Fibroblast of villous mesenchyme (primary cell): ENCODE measurements around the gene MBNL3. TPM values are rescaled to one million over a fixed set of nuclear protein-coding genes. Genes with fewer than 3 reads are reported as not detected.

Source experiments
- DNase-seq: peaks from one replicate; pipeline ENCODE4 v3.0.0-alpha.2; 2010; ENCODE audit warnings: low read depth
- H3K4me3 ChIP-seq: 2 replicates; pipeline ENCODE4 v1.5.1; 2011; ENCODE audit warnings: low read depth, mild to moderate bottlenecking, low read length
- CTCF ChIP-seq: IDR thresholded peaks from 2 replicates; pipeline ENCODE4 v1.5.1; 2012; ENCODE audit warnings: low read depth, mild to moderate bottlenecking, low read length; ENCODE audit not compliant: insufficient read depth
- total RNA-seq: library from RNA; depleted of rRNA; stranded (reverse); fragments of >200 nt; gene quantifications from 2 replicates; pipeline ENCODE4 v1.2.3, GENCODE V29; 2012

MBNL3 gene
- 3.9 and 4.3 TPM in 2 replicates for total RNA-seq

GRCh38 chrX:132488819-132489577, at the start of gene MBNL3:
MBNL3 (minus strand) TSS chrX:132489038; CDS start chrX:132439611, 49,427 bp downstream.
- no peak for TF ChIP-seq CTCF
- peak; percentile 60 for DNase-seq
- H3K4me3 ChIP-seq, result peak within 1 kb of the TSS; percentile 66

DNA sequence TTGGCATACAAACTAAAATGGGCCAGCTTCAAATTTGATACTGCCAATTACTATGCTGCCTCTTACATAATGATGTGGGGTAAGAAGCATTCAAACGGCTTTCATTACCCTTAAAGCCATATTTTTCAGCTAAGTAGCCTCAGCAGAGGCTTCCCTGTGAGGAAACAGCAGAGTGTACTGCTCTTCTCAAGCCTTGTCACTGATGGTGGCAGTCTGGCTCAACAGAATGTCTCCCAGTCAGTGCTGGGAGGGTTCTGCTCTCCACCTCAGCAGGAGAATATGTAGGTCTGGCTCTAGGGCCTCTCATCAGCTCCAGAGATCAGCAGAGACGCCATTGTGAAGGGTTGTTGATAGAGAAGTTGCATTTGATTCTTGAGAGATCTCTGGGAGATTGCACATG, 44.6 kb upstream of the MBNL3 start:
- no peak for TF ChIP-seq CTCF
- no peak overlapping the region for H3K4me3 ChIP-seq
- peak; percentile 16 for DNase-seq

GRCh38 chrX:132532913-132533312, 44.1 kb upstream of the MBNL3 start:
- peak; percentile 93 for DNase-seq
- TF ChIP-seq CTCF, result no peak
- no peak overlapping the region for H3K4me3 ChIP-seq

DNA sequence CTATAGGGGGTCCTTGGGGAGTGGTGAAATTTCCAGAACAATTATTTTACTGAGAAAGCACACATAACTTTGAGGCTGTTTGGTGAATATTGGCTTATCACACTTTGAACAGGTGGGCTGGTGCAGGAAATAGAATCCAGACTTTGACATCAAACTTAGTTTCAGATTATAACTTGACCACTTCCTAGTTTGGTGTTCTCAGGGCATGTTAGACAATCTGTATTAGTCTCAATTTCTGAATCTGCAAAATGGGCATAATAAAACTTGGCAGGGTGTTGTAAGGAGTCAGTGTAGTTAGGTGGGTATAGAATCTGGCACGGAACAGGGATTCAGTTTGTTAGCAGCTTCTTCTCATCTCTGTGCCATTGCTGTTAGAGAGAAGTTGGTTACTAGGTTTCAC, 43.3 kb upstream of the MBNL3 start:
- TF ChIP-seq CTCF, result no peak
- H3K4me3 ChIP-seq, result no peak overlapping the region
- DNase-seq, result no peak

DNA sequence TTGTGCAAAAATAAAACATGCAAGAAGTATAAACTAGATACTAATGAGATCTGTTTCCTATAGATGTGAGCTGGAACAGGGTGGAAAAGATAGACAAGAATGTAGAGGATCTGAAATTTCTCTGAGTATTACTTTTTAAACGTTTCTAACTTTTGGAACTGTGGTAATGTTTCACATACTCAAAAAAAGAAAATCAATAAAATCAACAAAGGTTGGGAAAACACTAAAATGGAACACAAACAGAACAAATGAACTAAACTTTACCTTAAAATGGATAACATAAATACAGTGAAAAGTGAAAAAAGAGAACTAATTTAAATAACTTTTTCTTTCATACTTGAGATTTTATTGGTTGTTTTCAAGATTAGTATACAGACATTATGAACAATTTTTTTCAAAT, 32.0 kb upstream of the MBNL3 start:
- TF ChIP-seq CTCF, result no peak
- no peak for DNase-seq
- H3K4me3 ChIP-seq, result no peak overlapping the region

- H3K4me3 ChIP-seq, result no peak overlapping the region
These were observed 31.4 kb upstream of the MBNL3 start for GRCh38 chrX:132520213-132520612.

More at GRCh38 chrX:132520213-132520612, 31.4 kb upstream of the MBNL3 start:
- TF ChIP-seq CTCF, result no peak
- DNase-seq, result no peak
